K562 (cell line): ENCODE measurements around the gene MPRIP. TPM values are rescaled to one million over a fixed set of nuclear protein-coding genes. Genes with fewer than 3 reads are reported as not detected.

Experiments used
- CREB5 ChIP-seq: fragments of 250-450 bp; sonication (Bioruptor Pico); IDR thresholded peaks from 2 replicates; pipeline ENCODE4 v1.5.0; 2020; ENCODE audit warnings: mild to moderate bottlenecking
- HLTF ChIP-seq: fragments of 450-650 bp; IDR thresholded peaks from 2 replicates; pipeline ENCODE4 v1.6.1; 2016
- NR2C2 ChIP-seq, 2 experiments: fragments of 200-800 bp in 1 of 2; sonication (Bioruptor generic) in 1 of 2; sonication (generic) in 1 of 2; formaldehyde crosslinking in 1 of 2; IDR thresholded peaks; 2 replicates each; pipeline versions ENCODE4 v1.6.1 to v1.8.0; 2016 to 2022; ENCODE audit warnings: mild to moderate bottlenecking in 1 of 2, missing compliant biosample characterization in 1 of 2, missing genetic modification characterization in 1 of 2, missing genetic modification reagents in 1 of 2
- POLR2G ChIP-seq: fragments of 200-400 bp; formaldehyde crosslinking; IDR thresholded peaks from 2 replicates; pipeline ENCODE4 v1.6.1; 2017; ENCODE audit warnings: low read depth, mild to moderate bottlenecking, antibody characterized with exemption, low read length, moderate library complexity
- PTTG1 ChIP-seq: fragments of 450-650 bp; IDR thresholded peaks from 2 replicates; pipeline ENCODE4 v1.6.1; 2016; ENCODE audit warnings: low read depth, mild to moderate bottlenecking, missing genetic modification characterization, missing compliant biosample characterization
- TAF9B ChIP-seq: fragments of 450-650 bp; IDR thresholded peaks from 2 replicates; pipeline ENCODE4 v1.6.1; 2018; ENCODE audit warnings: mild to moderate bottlenecking; ENCODE audit not compliant: partially characterized antibody
- TCF15 ChIP-seq: fragments of 250-450 bp; sonication (Bioruptor Pico); IDR thresholded peaks from 2 replicates; pipeline ENCODE4 v1.8.0; 2022; ENCODE audit warnings: moderate library complexity, mild to moderate bottlenecking, inconsistent platforms
- ZNF239 ChIP-seq: fragments of 250-450 bp; sonication (Bioruptor Pico); IDR thresholded peaks from 2 replicates; pipeline ENCODE4 v1.4.0; 2020; ENCODE audit warnings: mild to moderate bottlenecking
- ZNF384 ChIP-seq: IDR thresholded peaks from 2 replicates; pipeline ENCODE4 v1.6.1; 2012; ENCODE audit warnings: low read depth, low read length, improper control_type of control experiment
- polyA plus RNA-seq, 8 experiments: library from polyadenylated mRNA; depleted of rRNA in 4 of 8; stranded (reverse) in 5 of 8; unstranded in 3 of 8; fragments of >200 nt; fragmentation: Nextera tagmentation in 2 of 8; fragmentation: Illumina TruSeq in 1 of 8; extraction: Ambion mirVana in 2 of 8; extraction: Trizol in 1 of 8; gene quantifications; 2 replicates each; pipeline versions ENCODE4 v1.2.1 to v1.2.3, GENCODE V29; 2011 to 2014; ENCODE audit warnings: inconsistent platforms in 1 of 8, missing spikeins in 1 of 8
- total RNA-seq, 7 experiments: library from RNA; depleted of rRNA in 6 of 7; stranded (reverse); fragments of >200 nt in 6 of 7; fragmentation: Illumina TruSeq in 2 of 7; extraction: Trizol in 2 of 7; gene quantifications; 2 replicates each; pipeline versions ENCODE4 v1.2.1 to v1.2.3, GENCODE V29; 2011 to 2021; ENCODE audit warnings: low replicate concordance in 1 of 7
- TF ChIP-seq, protein P1 (sequence below): fragments of 250-450 bp; sonication (Bioruptor Pico); IDR thresholded peaks from 2 replicates; pipeline ENCODE4 v1.5.0; 2021; ENCODE audit warnings: mild to moderate bottlenecking, moderate library complexity
- TF ChIP-seq, protein P2 (sequence below): fragments of 450-650 bp; IDR thresholded peaks from one replicate; pipeline ENCODE4 v1.6.1; 2018; ENCODE audit warnings: mild to moderate bottlenecking, moderate library complexity; ENCODE audit not compliant: partially characterized antibody
- TF ChIP-seq, protein P3 (sequence below): fragments of 250-450 bp; sonication (Bioruptor Pico); IDR thresholded peaks from 2 replicates; pipeline ENCODE4 v1.8.0; 2022; ENCODE audit warnings: inconsistent platforms

The MPRIP gene
- total and polyA plus RNA-seq, 9 of the 15 experiments (the other 6 are each of a cell fraction or from before 2014, with no cell fraction given), result 10.0 to 72.6 (median 30.1) TPM

DNA sequence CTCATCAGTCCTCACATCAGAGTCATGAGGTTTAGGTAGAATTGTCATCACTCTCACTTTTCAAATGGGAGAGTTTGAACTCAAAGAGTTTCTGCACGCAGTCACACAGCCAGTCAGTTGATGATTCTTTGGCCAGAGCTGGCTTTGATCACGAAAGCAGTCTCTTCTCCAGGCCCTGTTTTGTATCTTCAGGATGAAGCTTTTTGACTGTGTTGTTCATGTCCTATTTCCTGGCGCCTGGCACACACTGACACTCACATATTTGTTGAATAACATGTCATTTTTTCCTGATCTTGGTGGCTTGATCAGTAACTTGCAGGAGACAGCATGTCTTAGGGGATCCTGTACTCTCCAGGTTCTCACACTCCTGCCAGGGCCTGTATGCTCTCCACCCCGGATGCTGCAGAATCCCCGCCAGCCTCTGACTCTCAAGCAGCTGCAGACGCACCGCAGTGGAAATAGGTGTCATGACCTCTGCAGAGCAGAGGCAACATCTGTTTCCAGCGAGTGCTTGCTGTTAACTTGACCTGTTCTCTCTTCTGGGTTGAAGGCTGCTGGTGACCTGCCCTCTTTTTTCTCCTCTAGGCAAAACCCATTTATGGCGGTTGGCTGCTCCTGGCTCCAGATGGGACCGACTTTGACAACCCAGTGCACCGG lies 33.0 kb downstream of the MPRIP start (continued):
- TF ChIP-seq, protein P1, sequence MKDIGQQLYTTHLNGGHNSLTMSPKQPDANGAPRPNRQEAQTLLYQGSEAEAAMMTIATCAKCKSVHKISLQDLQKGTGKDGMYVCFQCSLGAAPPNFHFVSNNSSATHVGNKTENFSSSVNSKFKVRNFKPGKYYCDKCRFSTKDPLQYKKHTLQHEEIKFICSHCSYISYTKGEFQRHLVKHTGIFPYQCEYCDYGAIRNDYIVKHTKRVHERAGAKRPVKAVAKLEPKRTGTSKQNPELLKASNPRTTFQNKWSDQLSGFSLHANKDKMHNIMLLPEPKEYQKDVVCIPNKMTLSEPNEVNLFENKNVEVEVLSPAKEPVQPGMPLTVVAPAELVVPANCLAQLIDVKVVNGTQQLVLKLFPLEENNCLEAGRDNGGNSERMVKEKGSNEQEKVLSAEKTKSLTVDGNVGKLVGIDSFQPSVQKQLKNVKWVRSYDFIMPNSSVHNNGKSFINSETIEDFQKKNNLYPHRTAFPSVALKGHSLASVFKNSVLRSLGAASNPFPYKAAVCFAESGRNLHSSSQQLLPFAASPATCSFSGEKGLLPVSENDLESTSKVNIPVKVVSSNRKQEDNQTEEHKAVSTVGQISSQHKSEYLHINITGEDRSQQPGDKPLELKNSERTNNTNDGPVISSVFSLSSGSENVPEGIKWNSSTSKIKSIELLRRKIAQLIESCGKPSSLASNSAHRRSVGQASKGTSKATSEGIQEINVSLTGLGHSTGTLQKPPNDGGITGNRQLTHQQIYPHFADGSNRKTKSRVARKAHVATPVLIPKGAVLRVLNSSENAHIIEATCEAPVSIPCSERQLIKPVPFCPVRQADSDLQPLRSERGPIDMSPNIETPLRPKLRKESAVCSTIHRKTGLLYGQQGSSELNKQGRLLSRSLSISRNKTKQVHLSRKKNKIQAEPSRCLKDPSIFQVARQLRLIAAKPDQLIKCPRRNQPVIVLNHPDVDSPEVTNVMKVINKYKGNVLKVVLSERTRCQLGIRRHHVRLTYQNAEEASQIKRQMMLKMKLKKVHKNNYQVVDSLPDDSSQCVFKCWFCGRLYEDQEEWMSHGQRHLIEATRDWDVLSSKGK (CRISPR knock-in tag), result no peak
- TF ChIP-seq PTTG1 (no peak), HLTF (no peak), ZNF239 (CRISPR knock-in tag) (no peak), ZNF384 (no peak), CREB5 (CRISPR knock-in tag) (no peak), TAF9B (no peak), NR2C2 (CRISPR knock-in tag; IDR thresholded peaks at IDR 0.05) (no peak), NR2C2 (tag; IDR thresholded peaks at IDR 0.05) (peak; percentile 38; the same call in 1 of the 2 replicates), POLR2G (no peak), TCF15 (CRISPR knock-in tag) (no peak)
- TF ChIP-seq, protein P2, sequence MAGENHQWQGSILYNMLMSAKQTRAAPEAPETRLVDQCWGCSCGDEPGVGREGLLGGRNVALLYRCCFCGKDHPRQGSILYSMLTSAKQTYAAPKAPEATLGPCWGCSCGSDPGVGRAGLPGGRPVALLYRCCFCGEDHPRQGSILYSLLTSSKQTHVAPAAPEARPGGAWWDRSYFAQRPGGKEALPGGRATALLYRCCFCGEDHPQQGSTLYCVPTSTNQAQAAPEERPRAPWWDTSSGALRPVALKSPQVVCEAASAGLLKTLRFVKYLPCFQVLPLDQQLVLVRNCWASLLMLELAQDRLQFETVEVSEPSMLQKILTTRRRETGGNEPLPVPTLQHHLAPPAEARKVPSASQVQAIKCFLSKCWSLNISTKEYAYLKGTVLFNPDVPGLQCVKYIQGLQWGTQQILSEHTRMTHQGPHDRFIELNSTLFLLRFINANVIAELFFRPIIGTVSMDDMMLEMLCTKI, result no peak
- TF ChIP-seq, protein P3, sequence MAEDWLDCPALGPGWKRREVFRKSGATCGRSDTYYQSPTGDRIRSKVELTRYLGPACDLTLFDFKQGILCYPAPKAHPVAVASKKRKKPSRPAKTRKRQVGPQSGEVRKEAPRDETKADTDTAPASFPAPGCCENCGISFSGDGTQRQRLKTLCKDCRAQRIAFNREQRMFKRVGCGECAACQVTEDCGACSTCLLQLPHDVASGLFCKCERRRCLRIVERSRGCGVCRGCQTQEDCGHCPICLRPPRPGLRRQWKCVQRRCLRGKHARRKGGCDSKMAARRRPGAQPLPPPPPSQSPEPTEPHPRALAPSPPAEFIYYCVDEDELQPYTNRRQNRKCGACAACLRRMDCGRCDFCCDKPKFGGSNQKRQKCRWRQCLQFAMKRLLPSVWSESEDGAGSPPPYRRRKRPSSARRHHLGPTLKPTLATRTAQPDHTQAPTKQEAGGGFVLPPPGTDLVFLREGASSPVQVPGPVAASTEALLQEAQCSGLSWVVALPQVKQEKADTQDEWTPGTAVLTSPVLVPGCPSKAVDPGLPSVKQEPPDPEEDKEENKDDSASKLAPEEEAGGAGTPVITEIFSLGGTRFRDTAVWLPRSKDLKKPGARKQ (CRISPR knock-in tag), result no peak
